ENCODE measurements around the gene FRMD7.

DNA sequence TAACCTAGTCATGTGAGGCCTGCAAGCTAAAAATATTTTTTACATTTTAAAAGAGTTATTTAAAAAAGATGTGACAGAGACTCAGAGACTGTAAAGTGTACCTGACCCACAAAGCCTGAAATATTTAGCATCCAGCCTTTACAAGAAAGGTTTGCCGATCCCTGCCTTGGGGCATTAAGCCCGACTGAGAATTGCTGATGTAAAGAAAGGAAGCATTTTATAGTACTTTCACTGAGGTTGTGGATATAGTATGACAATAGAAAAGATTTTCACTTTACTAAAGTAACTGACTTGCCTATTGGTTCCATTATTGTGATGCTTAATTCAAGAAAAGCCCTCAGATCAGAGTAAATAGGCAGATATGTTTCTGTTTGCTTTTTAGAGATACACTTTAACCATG is 87.8 kb downstream of the FRMD7 start:
- TF ChIP-seq CTCF (IDR thresholded peaks at IDR 0.05; ENCODE audit: insufficient read depth, low read length, poor library complexity, severe bottlenecking) (no peak), EZH2phosphoT487 (conservative IDR thresholded peaks at IDR 0.05; ENCODE audit: low read length) (no peak)
